GM19324 (cell line): ENCODE results near the gene KLK6.

Experiments
- ATAC-seq: cut with Tn5 transposase; IDR thresholded peaks from one replicate; pipeline ENCODE4 v1.9.1; 2021; ENCODE audit warnings: mild to moderate bottlenecking, moderate library complexity; ENCODE audit not compliant: unreplicated experiment, low FRiP score

KLK6 gene

DNA sequence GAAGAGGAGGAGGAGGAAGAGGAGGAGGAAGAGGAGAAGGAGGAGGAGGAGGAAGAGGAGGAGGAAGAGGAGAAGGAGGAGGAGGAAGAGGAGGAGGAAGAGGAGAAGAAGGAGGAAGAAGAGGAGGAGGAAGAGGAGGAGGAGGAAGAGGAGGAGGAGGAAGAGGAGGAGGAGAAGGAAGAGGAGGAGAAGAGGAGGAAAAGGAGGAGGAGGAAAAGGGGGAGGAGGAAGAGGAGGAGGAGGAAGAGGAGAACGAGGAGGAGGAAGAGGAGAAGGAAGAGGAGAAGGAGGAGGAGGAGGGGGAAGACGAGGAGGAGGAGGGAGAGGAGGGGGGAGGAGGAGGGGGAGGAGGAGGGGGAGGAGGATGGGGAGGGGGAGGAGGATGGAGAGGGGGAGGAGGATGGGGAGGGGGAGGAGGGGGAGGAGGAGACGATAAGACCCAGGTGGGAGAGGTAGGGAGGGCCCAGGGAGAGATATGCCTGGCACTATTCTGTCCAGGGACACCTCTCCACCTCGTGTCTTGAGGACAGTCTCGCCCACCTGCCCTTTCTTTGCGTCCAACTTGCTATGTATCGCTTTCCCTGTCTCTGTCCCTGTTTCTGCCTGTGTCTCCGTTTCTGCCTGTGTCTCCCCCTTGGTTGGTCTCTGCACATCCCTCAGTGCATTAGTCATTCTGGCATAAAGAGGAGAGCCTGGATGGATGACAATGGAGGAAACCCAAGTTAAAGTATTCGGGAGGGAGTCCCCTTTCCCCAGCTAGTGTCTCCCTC, 9.5 kb downstream of the KLK6 start:
- no peak for ATAC-seq

DNA sequence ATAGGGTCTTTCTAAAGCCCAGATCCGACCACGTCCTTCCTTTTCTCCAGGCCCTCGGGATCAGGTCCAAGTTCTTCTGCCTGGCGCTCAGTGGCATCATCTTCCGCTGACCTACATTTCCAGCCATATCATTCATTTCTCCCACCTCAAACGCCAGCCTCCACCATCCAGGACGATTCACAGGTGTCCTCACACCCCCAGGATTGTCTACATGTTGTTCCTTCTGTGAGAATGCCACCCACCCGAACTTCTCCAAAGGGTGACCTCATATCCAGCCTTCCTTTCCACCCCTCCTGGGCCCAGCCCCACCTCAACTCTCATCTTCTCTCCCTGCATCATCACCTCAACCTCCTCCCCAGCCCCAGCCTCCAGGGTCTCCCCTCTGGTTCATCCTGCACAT, 11.8 kb downstream of the KLK6 start:
- ATAC-seq, result no peak

DNA sequence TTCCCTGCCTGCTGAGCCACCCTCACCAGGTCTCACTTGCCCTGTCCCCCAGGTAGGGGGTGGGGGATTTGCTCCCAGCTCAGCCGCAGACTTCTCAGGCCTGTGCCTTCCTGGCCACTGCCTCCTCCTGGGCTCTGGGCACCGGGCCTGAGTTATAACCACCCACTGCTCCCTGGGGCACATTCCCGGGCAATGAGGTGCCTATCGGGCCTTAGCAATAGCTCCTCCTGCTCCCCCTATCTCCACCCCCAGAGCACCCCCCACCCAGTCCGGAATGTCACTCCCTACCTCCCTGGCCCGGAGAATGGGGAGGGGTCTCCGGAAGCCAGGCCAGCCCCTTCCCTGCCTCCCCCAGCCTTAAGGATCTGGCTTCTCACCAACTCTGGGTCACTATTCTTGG, 16.5 kb downstream of the KLK6 start, which contains the start of gene KLK5:
KLK5 (minus strand) TSS at position 129 of the 400 bp plus-strand sequence. CDS start 381 bp downstream, outside the sequence.
- ATAC-seq, result no peak

DNA sequence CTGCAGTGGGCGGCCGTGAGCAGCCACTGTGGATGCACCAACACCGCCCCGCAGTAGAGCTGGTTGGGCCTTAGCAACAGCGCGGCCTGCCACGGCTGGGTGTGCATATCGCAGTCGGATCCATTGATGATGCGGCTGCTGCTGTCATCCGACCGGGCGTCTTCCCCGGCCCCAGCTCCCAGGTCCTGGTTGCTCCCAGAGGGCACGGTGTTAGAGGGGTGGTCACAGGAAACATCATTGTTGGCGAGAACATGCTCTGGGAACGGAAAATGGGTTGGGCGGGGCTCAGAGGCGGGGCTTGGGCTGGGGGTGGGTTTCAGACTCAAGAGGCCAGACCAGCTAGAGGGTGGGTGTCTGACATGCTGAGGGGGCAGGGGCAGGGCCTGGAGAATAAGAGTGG, 19.5 kb downstream of the KLK6 start:
- ATAC-seq, result no peak

DNA sequence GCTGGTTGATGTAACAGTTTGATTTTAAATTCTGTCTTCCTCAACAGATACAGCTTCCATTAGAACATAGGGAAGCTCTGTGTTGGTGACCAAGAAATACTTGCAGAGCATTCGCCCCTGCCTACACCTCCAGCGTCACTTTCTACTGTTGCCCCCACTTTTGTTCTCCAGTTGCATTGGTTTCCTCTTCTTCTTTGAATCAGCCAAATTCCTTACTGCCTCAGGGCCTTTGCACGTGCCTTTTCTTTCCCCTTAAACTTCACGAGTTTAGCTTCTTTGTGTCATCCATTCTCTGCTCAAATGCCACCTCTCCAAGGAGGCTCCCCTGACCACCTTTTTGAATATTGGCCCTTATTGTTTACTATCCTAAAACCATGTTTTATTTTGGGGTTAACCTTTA, 22.3 kb downstream of the KLK6 start:
- no peak for ATAC-seq

DNA sequence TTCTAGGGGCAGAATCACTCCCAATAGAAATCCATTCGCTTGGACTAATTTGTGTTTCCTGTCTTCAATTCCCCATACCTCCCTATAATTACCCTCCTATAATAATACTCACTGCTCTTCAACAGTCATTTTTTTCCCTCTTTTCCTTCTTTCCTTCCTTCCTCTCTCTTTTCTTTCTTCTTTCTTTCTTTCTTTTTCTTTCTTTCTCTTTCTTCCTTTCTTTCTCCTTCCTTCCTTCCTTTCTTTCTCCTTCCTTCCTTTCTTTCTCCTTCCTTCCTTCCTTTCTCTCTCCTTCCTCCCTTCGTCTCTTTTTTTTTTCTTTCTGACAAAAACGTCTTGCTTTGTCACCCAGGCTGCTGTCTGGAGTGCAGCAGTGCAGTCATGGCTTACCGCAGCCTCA, 24.6 kb downstream of the KLK6 start:
- no peak for ATAC-seq

DNA sequence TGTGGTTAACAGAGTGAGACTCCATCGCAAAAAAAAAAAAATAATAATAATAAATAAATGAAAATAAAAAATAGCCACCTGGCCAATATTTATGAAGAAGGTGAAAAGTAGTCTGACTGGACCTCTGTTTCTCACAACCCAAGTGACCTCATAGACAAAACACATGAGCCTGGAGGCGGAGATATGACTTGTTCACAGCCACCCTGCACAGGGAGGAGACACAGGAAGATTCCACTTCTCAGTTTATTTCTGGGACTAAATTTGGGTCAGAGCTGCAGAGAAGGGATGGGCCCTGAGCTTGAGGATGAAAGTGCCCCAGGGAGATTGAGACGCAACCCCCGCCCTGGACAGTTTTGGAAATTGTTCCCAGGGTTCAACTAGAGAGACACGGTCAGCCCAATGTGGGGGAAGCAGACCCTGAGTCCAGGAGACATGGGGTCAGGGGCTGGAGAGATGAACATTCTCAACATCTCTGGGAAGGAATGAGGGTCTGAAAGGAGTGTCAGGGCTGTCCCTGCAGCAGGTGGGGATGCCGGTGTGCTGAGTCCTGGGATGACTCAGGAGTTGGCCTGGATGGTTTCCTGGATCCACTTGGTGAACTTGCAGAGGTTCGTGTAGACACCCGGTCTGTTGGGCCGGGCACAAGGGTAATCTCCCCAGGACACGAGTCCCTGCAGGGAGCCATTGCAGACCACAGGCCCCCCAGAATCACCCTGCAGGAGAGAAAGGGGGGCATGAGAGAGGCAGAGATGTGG, 26.1 kb downstream of the KLK6 start:
- no peak for ATAC-seq

DNA sequence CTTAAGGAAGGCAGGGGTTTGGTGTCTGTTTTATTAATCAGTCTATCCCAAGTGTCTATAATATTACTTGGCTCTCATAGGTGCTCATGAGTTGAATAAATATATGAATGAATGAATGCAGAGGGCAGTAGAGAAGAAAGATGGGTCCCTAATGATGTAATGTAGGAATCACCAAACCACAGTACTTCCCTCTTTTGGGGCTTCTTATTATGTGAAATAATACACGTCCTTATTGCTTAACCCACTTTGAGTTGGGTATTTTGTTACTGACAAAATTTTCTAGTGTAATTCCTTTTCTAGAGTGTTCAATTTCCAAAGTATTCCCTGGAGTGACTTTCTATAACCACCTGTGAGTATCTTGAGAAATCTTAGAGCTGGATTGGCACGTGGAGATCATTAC, 29.8 kb downstream of the KLK6 start:
- no peak for ATAC-seq

DNA sequence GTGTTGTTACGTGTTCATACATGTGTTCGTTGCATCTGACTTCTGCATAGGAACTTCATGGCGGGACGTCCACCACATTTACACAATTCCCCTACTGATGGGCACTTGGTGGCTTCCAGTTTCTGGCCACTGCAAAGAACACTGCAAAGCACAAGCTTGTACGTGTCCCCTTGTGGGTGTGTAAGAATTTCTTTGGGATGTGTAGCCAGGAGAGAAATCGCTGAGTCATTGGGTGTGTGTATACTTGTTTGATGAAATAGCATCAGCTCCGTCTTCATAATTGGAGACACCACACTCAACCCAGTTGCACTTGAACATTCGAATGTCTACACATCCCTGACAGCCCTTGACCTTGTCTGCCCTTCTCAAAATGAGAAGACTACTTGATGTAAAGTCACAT, 35.8 kb downstream of the KLK6 start:
- ATAC-seq, result no peak

DNA sequence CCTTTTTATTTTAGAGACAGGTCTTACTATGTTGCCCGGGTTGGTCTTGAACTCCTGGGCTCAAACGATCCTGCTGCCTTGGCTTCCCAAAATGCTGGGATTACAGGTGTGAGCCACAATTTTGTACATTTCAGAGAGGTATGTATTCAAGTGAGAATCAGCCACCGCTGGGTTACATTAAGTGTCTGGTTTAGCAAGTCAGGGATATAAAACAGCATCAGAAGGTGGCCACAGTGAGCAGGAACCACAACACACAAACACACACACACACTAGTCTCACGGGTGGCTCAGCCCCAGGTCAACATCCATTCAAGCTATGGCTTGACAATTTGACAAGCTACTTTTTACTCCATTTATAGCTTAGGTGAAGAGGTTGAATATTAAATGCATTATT, 36.7 kb downstream of the KLK6 start:
- ATAC-seq, result no peak

DNA sequence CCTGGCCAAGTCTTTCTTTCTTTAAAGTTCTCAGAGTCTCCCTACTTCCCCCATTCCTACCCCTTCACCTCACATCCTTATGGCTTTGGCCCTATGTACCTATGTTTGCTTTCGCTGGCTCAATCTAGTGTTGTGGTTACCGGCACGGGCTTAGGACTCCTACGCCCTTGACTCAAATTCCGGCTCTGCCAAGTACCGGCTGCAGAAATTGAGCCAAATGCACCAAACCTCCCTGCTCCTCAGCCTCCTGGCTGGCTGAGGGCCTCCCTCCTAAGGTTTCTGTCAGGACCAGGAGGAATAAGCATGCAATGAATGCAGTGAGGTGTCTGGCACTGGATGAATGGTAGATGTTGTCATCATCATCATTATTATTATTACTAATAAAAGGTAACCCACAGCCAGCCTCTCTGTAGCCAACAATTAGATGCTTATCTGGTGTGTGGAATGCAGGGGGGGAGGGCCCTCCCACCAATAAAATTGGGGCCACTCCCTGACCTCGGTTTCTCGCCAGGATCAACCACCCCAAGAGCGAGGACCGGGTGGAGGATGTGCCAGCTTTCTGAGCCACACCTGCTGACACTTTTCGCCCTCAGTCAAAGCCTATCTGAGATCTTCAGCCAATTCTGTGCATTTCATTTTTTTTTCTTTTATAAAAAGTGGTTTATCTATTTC, 37.2 kb downstream of the KLK6 start:
- no peak for ATAC-seq

DNA sequence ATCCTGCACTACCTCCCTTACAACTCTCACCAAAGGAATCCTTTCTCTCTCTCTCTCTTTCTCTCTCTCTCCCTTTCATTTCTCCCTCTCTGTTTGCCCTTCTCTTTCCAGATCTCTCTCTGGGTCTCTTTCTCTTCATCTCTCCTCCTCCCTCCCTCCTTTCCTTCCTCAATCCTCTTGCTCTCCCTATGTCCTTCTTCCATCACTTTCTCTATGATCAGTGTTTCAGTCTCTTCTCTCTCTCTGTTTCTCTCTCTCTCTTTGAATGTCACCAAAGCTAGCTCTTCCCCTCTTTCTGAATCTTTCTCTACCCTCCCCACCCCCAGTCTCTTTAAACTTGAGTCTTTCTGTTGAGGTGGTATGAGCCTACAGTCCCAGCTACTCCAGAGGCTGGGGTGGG, 38.4 kb downstream of the KLK6 start:
- no peak for ATAC-seq

DNA sequence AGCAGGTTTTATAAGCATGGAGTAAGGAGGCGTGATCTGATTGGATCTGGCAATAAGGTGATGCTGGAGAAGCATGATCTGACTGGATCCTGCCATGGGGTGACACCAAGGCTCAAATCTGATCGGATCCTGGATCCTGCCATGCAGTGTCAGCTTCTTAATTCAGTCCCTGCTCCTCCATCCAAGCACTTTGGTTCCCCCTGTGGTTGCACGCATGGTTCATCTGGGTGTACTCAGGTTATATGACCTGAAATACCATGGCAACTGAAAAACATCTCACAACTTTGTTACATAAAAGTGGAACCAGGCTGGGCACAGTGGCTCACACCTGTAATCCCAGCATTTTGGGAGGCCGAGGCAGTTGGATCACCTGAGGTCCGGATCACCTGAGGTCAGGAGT, 40.6 kb downstream of the KLK6 start:
- ATAC-seq, result no peak

DNA sequence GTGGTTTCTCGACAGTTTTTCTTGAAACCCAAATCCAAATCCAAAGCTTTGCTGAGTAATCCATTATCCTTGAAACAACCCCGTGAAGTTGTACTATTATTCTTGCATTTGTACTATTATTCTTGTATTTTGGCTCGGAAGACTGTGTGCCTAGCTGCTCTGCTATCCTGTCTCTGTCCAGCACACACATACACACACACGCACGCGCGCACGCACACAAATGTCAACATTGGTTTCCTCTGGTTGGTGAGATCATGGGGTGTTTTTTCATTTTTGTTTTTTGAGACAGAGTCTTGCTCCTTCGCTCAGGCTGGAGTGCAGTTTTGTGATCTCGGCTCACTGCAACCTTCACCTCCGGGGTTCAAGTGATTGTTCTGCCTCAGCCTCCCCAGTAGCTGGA, 43.2 kb downstream of the KLK6 start:
- no peak for ATAC-seq

DNA sequence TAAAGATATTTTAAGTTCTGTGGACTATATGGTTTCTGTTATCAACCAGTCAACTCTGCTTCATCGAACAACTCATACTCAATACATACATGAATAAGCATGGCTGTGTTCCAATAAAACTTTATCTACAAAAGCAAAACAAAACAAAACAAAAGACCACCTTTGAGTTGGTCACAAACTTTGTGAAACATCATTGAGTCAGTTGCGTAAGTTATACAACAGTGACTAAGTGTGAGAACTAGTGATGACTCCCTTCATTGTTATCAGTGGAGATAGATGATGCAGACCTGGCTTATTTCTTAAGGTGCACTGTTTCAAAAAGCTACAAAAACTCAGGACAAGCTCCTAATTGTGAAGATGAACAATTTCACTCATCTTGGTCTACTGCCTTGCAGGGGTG, 43.7 kb downstream of the KLK6 start:
- ATAC-seq, result no peak

DNA sequence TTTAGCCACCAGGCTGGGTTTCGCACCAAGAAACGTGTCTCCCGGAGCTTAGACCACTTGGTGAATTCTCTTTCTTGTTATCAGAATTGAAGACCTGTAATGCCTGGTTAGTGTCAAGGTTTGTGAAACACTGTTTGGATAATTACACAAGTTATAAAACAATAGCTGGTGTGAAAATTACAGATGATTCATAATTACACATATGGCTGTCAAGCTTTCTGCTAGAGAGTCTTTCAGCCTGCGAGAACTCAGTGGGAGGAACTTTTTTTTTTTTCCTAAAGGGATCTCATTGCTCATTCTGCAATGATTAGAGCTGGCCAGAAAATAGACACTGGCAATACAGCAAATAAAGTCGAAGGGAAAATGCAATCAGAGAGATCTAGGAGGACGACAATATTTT, 44.8 kb downstream of the KLK6 start:
- no peak for ATAC-seq

DNA sequence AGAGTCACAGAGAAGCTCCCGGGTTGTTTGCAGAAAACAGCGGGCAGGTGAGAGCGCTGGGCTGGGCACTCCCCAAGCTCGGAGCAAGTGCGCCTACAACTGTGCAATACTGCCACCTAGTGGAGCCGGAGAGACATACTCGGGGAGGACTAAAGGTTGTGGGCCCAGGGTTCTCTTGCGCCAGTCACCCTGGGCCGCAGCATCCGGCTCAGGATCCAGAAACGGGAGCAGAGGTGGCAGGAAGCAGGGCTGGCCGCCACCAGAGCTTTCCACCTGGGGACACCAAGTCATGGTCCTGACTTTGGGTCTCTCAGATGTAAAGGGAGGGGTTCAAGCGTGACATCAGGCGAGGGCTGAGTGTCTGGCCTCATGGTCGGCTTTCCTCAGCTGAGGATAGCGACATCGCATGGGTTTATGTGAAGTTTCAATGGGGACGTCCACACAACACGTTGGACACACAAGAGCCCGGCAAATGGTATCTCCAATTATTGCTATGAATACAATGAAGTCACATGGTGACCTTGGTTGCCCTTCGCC, 47.0 kb downstream of the KLK6 start:
- ATAC-seq, result peak; percentile 67

DNA sequence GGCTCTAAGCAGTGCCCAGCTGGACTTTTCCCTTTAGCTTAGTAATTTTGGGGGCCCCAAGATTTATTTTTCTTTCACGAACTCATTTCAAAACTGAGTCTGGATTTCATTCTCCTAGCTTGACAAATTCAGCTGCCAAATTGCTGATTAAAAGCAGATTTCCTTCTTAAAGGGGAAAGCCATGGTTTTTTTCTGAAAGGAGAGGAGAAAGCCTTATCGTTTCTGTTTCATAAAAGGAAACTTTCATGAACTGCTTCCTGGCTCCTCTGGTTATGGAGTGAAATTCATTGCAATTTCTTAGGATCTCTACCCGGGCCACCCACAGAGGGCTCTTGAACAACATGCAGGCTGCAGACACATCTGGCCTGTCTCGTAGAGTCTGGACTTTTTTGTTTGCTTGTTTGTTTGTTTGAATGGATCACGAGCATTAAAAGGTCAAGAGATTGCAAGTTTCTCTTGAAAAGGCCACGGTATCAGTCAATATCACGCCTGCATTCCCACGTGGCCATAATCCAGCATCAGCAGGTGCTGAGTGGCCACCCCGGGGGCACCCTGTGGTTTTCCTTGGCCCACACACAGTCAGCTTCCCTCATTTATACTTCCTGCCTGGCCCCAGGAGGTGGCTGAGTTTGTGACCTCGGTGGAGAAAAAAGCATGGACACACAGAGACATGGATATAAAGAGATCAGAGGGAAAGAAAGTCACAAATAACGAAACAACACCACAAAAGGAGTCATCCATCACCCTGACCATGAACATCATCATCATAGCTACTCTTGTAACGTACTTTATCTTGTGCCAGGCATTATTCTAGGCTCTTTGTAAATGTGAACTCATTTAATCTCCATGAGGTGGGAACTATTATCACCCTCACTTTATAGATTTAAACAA, 47.7 kb downstream of the KLK6 start:
- no peak for ATAC-seq

DNA sequence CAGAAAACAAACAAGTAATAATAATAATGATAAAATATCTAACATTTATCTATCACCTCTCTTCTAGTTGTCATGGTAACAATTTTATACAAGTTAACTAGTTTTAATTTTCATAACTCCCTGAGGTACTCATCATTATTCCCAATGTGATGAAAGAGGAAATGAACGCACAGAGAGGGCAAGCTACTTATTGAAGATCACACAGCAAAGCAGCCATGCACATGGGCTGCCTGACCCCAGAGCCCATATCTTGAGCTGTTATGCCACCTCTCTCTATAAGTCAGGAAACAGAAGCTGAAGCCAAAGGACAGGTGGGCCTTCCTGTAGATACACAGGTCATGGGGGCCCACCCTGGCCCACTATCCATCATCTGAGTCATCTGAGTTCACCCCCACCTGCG, 53.3 kb downstream of the KLK6 start:
- ATAC-seq, result no peak
